Ishikawa (cell line): ENCODE data around the gene HOXA5.

ENCODE experiments used
- CEBPB ChIP-seq: IDR thresholded peaks from 2 replicates; pipeline ENCODE4 v1.6.1; 2012
- CREB1 ChIP-seq: IDR thresholded peaks from 2 replicates; pipeline ENCODE4 v1.6.1; 2012; ENCODE audit warnings: low read depth
- EGR1 ChIP-seq: IDR thresholded peaks from 2 replicates; pipeline ENCODE4 v1.6.1; 2012
- EP300 ChIP-seq: IDR thresholded peaks from 2 replicates; pipeline ENCODE4 v1.6.1; 2012; ENCODE audit warnings: borderline replicate concordance
- FOXM1 ChIP-seq: IDR thresholded peaks from 2 replicates; pipeline ENCODE4 v1.6.1; 2012; ENCODE audit warnings: low read depth, borderline replicate concordance
- MAX ChIP-seq: IDR thresholded peaks from 2 replicates; pipeline ENCODE4 v1.6.1; 2012
- NFIC ChIP-seq: IDR thresholded peaks from 2 replicates; pipeline ENCODE4 v1.6.1; 2012
- RAD21 ChIP-seq: IDR thresholded peaks from 2 replicates; pipeline ENCODE4 v1.6.1; 2012; ENCODE audit warnings: low read depth
- REST ChIP-seq: IDR thresholded peaks from 2 replicates; pipeline ENCODE4 v1.6.1; 2012; ENCODE audit warnings: low read depth, mild to moderate bottlenecking
- TAF1 ChIP-seq: IDR thresholded peaks from 2 replicates; pipeline ENCODE4 v1.6.1; 2012; ENCODE audit warnings: low read depth, mild to moderate bottlenecking
- TCF12 ChIP-seq: IDR thresholded peaks from 2 replicates; pipeline ENCODE4 v1.6.1; 2012; ENCODE audit warnings: low read depth
- TEAD4 ChIP-seq: IDR thresholded peaks from 2 replicates; pipeline ENCODE4 v1.6.1; 2012
- USF1 ChIP-seq: IDR thresholded peaks from 2 replicates; pipeline ENCODE4 v1.6.1; 2012
- YY1 ChIP-seq: IDR thresholded peaks from 2 replicates; pipeline ENCODE4 v1.6.1; 2012; ENCODE audit warnings: low read depth
- ZBTB7A ChIP-seq: IDR thresholded peaks from 2 replicates; pipeline ENCODE4 v1.6.1; 2012; ENCODE audit warnings: low read depth

Gene HOXA5

DNA sequence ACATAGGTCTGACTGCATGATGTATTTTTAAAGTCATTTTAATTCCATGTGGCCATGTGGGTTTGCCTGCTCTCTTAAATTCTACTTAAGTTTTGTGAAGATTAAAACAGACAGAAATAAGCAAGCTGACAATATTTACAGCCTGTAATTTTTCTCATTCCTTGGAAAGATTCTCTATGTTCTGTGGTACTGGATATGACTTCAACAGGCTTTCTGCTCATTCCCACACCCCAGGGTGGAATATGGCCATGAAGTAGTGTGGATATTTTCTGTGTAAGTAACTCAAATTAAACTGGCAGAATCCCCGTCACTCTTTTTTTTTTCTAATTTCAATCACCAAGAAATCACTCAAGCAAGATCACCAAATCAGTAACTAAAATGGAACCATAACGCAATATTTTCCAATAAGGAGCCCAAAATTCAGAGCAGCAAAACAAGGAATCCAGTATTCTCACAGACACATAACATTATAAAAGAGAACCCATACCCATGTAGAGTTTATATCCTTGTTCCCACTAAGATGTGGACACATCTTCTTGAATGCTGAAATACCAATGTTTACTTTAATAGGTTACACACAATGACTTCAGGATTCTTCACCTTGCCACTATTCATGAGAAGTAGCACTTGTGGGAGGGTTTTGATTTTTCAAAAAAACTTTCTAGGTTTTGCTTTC is 5.7 kb downstream of the HOXA5 start:
- TF ChIP-seq REST, result no peak
- no peak for TF ChIP-seq EP300
- TF ChIP-seq TCF12, result no peak
- TF ChIP-seq TAF1, result no peak
- no peak for TF ChIP-seq NFIC
- TF ChIP-seq YY1, result no peak
- no peak for TF ChIP-seq EGR1
- TF ChIP-seq FOXM1, result no peak
- TF ChIP-seq USF1, result no peak

GRCh38 chr7:27134392-27134791 is 9.1 kb downstream of the HOXA5 start:
- TF ChIP-seq USF1 (no peak), MAX (no peak), CREB1 (no peak), NFIC (no peak), TCF12 (no peak), RAD21 (no peak), TAF1 (no peak), ZBTB7A (no peak)

DNA sequence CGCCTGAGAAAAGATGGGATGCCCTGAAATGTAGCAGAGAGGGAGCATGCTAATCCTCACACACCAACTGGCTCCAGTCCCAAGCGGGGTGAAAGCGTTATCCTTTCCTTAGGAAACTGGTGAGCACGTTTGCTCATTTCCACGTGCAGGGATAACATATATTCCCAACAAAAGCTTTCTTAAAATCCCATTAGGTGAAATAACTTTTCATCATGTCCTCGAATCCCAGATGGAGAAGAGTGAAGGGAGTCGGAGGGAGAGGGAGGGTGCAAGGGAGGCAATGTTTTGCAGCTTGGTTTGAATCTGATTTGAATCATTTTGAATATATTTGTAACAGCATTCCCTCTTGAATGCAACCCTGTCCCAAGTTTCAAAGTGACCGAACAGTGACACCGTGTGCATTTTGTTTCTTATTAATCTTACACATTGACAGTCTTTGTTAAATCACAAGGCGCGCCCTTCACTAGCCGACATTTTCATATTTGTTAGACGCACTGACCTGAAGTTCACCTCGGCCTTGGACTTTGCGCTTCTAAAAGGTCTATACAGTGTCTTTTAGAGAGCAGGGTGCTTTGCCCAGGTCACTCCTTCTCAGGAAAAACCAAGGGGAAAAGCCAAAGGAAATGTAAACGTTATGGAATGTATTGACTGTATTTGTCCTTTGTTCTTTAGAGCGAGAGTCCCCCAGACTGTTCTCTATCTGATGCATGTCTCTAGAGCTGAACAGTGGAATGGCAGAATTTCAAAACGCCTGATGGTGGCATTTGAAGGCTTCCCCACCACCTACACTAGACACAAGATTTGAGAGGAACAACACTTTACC is 9.9 kb downstream of the HOXA5 start:
- TF ChIP-seq MAX (no peak), TCF12 (no peak)

DNA sequence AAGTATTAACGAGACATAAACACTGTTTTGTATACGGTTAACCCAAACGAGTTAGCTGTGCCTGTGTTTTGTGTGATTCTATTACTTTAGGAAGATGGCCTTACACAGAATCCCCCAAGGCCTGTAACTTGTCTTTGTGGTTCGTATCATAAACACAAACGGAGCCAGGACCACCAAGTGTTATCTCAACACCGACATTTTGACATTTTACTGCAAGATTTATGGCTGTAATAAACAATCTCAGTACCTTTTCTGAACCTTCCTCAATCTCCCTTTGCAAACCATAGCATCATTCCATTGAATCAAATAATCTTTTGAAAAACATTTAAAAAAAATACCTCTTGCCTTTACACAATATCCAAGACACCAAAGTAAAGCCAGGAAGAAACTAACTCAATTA is 10.5 kb downstream of the HOXA5 start:
- TF ChIP-seq RAD21 (no peak), MAX (no peak), FOXM1 (no peak), NFIC (no peak), REST (no peak), EP300 (no peak), EGR1 (no peak), TAF1 (no peak), TCF12 (no peak), YY1 (no peak)

DNA sequence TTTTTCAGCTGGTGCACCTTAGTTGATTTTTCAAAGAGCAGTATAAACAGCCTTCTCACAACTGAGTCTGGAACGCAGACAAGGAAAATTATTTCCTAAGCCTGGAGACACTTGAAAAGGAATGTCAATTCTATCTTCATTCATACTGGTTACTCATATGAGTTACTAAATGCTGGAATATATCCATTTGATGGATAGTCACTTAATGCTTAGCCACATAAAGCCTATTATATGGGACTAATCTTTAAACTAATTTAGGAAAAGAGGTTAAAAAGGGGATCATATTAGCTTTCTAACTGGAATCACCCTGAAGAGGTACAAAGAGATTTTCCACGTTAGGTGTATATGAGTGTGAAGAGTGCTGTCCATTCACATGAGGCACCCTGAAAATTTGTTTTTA is 11.3 kb downstream of the HOXA5 start:
- TF ChIP-seq EGR1 (no peak), EP300 (no peak), TAF1 (no peak), NFIC (no peak), CEBPB (no peak), TEAD4 (no peak), CREB1 (no peak), REST (no peak), TCF12 (no peak)
